ENCODE measurements around the gene EML1.

Gene EML1

DNA sequence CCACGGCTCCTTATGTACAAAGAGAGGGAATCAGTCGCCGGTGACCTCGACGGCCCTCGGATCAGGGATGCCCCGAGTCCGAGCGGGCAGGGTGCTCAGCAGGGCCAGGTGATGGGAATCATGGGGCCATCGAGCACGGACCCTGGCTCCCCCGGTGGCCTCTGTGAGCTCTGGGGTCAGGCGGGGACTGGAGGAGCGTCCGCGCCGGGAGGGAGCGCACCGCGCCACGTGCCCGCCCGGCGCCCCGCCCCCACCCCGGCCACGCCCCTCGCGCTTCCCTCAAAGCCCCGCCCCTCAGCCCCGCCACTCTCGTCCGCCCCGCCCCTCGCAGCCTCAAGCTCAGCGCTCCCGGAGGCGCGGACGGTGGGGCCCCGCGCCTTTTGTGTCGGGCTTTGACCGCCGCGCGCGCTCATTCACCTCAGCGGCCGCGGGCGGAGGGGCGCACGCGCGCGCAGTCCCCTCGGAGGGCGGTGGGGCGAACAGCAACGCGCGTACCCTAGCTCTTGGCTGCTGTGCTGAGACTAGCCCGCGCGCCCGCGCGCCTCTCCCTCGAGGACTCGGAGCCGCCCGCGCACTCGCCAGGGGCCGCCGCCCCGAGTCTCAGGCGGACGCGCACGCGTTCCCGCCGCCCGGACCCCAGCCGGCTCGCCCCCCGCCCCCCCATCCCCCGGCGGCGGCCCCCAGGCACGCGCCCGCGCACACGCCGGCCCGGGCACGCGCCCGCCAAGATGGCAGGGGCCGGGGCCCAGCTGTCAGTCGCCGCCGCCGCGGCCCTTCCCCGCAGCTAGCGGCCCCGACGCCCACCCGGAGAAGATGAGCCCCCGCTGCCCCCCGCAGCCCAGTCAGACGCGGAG is 178.1 kb downstream of the EML1 start:
- DNase-seq, result peak; percentile 57 to 64 (median 60)

DNA sequence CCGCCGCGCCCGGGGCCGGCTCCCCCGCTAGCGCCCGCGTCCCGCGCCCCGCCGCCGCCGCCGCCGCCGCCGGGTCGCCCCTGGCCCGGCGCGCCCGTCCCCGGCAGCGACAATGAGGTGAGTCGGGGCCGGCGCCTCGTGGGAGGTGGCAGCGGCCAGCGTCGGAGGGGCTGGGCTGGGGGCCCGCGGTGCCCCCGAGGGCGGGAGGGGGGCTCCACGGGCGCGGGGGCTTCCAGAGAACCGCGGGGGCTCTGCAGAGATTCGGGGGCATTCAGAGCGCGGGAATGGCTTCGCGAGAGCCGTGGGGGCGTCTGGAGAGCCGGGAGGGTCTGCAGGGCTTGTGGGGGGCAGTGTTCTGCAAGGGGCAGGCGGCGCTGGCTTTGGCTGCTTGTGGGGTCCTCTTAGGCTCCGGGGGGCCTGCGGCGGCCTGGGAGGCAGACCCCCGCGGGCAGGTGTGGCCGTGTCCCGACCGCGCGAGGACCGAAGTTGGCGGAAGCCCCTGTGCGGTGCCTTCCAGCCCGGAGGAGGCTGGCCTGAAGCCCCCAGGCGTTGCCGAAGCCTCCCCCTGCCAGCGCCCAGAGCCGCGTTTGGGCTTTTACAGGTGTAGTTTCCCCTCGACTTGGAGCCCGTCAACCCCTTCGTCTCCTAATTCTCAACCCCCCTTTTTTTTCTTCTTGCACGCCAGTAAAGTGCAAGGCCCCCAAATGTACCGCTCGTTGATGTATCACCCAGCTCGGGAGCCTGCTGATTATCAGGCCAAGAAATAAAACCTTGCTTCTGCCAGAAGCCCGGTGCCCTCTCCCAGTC is 178.9 kb downstream of the EML1 start:
- no peak for DNase-seq

DNA sequence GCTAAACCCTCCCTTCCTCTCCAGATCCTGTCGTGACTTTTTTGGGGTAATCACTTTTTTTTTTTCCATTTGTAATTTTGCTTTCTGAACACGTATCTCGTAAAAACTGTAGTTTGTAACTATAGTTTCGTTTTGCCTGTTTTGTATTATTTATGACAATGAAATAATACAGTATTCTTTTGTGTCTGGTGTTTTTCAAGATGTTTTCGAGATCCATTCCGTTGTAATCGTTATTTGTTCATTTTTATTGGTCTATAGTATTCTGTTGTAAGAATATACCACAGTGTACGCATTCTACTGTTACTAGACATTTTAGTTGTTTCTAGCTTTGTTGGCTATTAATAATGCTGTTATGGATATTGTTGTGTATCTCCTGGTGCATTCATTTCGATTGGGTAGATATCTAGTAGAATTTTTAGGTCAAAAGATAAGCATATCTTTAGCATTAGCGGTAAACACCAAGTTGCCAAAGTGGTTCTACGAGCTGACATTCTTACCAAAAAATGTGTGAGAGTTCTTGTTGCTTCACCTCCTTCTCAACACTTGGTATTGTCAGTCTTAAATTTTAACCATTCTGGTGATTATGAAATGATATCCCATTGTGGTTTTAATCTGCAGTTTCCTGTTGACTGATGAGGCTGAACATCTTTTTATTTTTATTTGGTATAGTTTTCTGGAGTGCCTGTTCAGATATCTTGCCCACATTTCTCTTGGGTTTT is 179.7 kb downstream of the EML1 start:
- no peak for DNase-seq

DNA sequence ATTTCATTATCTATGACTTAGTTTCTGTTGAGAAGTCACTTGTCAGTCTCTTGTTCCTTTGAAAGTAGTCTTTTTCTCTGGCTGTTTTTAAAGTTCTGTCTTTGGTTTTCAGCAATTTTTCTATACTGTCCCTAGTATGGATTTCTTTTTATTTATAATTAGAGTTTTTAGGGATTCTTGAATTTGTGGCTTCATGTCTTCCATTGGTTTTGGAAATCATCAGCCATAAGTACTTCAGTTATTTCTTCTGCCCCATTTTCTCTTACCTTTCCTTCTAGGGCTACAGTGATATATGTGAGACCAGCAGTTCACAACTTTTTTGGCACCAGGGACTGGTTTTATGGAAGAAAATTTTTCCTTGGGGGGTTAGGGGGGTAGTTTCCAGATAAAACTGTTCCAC is 182.0 kb downstream of the EML1 start:
- DNase-seq, result no peak

- DNase-seq, result no peak
These were observed 182.8 kb downstream of the EML1 start for GRCh38 chr14:99976021-99976420.

- DNase-seq, result no peak
These were observed 183.5 kb downstream of the EML1 start for GRCh38 chr14:99976681-99977080.

DNA sequence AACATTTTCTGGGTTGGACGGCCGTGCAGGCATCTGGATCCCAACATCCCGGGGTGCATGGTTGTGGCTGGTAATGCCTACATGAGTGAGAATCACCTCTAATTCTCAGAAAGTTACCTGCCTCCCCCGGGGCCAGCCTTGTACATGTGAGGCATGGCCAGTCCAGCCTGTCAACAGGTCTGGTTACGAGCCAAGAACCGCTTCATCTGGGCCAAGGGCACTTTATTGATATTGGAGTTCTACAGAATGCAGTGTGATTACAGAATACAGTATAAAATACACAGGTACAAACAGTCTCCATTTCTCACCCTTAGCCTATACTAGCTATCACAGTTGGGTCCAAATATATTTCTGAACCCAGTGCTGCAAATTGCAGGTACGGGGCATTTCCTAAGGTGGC is 187.1 kb downstream of the EML1 start:
- no peak for DNase-seq

- no peak for DNase-seq
These were observed 188.6 kb downstream of the EML1 start for GRCh38 chr14:99981806-99982205.

- DNase-seq, result peak; percentile 28 to 49 (median 38)
These were observed 189.5 kb downstream of the EML1 start for GRCh38 chr14:99982537-99983250.

GRCh38 chr14:99983251-99984015 is 190.2 kb downstream of the EML1 start:
- no peak for DNase-seq

GRCh38 chr14:99984036-99984435 is 190.8 kb downstream of the EML1 start:
- no peak for DNase-seq

GRCh38 chr14:99986396-99986795 is 193.2 kb downstream of the EML1 start:
- no peak for DNase-seq

DNA sequence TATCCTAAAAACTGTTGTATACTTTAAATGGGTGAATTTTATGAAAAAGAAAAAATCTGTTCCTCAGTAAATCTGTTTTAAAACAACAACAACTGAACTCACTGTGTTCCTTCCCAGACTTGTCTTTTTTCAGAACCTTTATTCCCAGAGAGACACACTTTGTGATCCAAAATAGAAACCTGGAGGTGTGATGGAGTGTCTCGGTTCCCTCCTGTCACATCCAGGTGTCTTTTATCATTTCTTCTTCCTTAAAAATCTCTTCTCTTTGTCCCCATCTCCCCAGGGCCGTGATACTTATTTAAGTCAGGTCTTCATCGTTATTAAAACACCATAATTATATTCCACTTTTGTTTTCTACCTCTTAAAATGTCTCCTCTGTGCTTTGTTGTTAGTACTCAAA is 195.8 kb downstream of the EML1 start:
- DNase-seq, result no peak

- no peak for DNase-seq
These were observed 197.3 kb downstream of the EML1 start for GRCh38 chr14:99990268-99991170.

GRCh38 chr14:99991331-99991730 is 198.1 kb downstream of the EML1 start:
- DNase-seq, result no peak
